Ovary (tissue), 9 donors: ENCODE data around the gene ATP6V1G1. TPM values are rescaled to one million over a fixed set of nuclear protein-coding genes. Genes with fewer than 3 reads are reported as not detected.

Experiments used
- DNase-seq, 5 donors: peaks; one replicate each; pipeline ENCODE4 v3.0.0-alpha.2; 2019 to 2020
- H3K27ac ChIP-seq, 2 donors: fragments of 200-600 bp; one replicate each; pipeline versions ENCODE4 v1.5.1 to v1.8.0; 2019 to 2022
- H3K27me3 ChIP-seq: fragments of 200-600 bp; one replicate; pipeline ENCODE4 v1.8.0; 2022
- H3K36me3 ChIP-seq: fragments of 200-600 bp; sonication (generic); one replicate; pipeline ENCODE4 v1.5.1; 2019
- H3K4me1 ChIP-seq: one replicate; pipeline ENCODE4 v1.8.1; 2013; ENCODE audit warnings: mild to moderate bottlenecking, moderate library complexity; ENCODE audit not compliant: insufficient read depth
- H3K4me3 ChIP-seq: fragments of 200-600 bp; sonication (generic); one replicate; pipeline ENCODE4 v1.5.1; 2017
- H3K9me3 ChIP-seq, 2 donors: fragments of 200-600 bp in 1 of 2; sonication (generic) in 1 of 2; one replicate each; pipeline versions ENCODE4 v1.5.1 to v1.8.1; 2013 to 2019; ENCODE audit warnings: mild to moderate bottlenecking in 1 of 2, moderate library complexity in 1 of 2
- CTCF ChIP-seq, 3 donors: fragments of 450-650 bp in 2 of 3; fragments of 200-600 bp in 1 of 3; IDR thresholded peaks; one replicate each; pipeline versions ENCODE4 v1.5.1 to v1.8.0; 2016 to 2022; ENCODE audit warnings: antibody characterized with exemption in 3 of 3, mild to moderate bottlenecking in 1 of 3
- EP300 ChIP-seq: sonication (generic); formaldehyde crosslinking; IDR thresholded peaks from one replicate; pipeline ENCODE4 v1.6.1; 2017; ENCODE audit warnings: antibody characterized with exemption
- POLR2A ChIP-seq: fragments of 450-650 bp; IDR thresholded peaks from one replicate; pipeline ENCODE4 v1.6.1; 2017; ENCODE audit warnings: antibody characterized with exemption, mild to moderate bottlenecking, moderate library complexity
- WGBS, 3 donors: extraction: QIAGEN DNeasy Blood & Tissue Kit in 1 of 3; methylation state at CpG; one replicate each; pipeline versions ENCODE4 v1.1.5 to v1.1.7; 2013 to 2017; 5-methylcytosine and 5-hydroxymethylcytosine counted together
- intact Hi-C, 4 donors: fragments of 100-400 bp; cut with DNase I; formaldehyde crosslinking; loops; one replicate each; pipeline versions ENCODE4 v1.11.0 to v1.15.1; 2022 to 2023
- polyA plus RNA-seq, 2 donors: library from polyadenylated mRNA; stranded (reverse); fragments of 200-250 nt in 1 of 2; fragments of 350-450 nt in 1 of 2; fragmentation: Illumina TruSeq in 1 of 2; extraction: RNeasy Lipid Tissue Mini Kit (QIAGEN cat#74804) in 1 of 2; gene quantifications; one replicate each; pipeline ENCODE4 v1.2.3, GENCODE V29; 2013 to 2014
- total RNA-seq, 7 donors: library from RNA; depleted of rRNA in 2 of 7; stranded (reverse); fragments of >200 nt in 2 of 7; fragmentation: NEBNext Ultra II Directional in 3 of 7; extraction: Animal tissue kit (Norgen Biotek cat#: 25700) in 3 of 7; gene quantifications; one replicate each; pipeline versions ENCODE4 v1.1.0 to v1.2.4, GENCODE V29; 2016 to 2023
- donor health status: DM: no; HTN: no; CAD: no; lungs with moderate emphysema.
- donor health status: DM: no; HTN: no; CAD: no.
- donor health status: Bipolar disorder and iron deficiency.
- donor health status: DM: yes; HTN: yes; CAD: no.
- donor health status: DM: no; HTN: no; CAD: no.
- donor health status: DM: yes; HTN: yes; CAD: no.

ATP6V1G1 gene
- total and polyA plus RNA-seq, 9 donors, result 93.5 to 211 (median 113) TPM

DNA sequence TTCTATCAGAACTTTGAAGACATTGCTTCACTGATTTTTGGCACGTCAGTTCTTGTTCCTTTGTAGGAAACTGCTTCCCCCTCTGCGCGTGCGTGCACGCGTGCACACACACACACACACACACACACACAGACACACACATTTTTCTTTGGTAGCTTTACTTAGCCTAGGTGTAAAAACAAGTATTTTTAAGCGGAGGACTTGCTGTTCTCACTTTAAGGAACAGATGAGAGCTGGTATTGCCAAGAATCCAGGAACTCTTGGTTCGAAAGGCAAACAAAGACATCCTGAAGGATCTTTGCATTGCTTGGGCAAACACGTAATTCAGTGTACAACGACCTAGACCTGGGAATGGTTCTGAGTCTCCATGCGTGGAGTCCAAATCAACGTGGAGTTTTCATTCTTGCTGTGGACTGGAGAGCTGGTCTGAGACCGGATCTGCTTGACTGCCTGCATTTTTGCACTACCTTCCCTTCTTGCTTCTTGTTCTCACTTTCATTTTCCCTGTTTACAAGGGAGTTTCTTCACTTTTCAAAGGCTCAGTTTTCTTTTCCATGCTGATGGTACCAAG lies 31.7 kb downstream of the ATP6V1G1 start:
- Histone ChIP-seq H3K9me3 (no peaks in the 10 kb centered on the region), H3K27ac (peak overlapping the region in 1 of 2 donors; percentile 40), H3K27me3 (no peaks in the 10 kb centered on the region), H3K4me3 (no peak overlapping the region), H3K36me3 (no peaks in the 10 kb centered on the region), H3K4me1 (peaks cover 5% of the 10 kb centered on the region)
- 25 to 37% (median 29%) methylated on average over 13 of the region's 13 CpGs for WGBS, 3 donors
- TF ChIP-seq EP300 (no peak), POLR2A (no peak), CTCF (IDR thresholded peaks at IDR 0.05) (no peak)
- DNase-seq, result peak; percentile 38 to 69 (median 54)
- intact Hi-C loops, result no loop called here

DNA sequence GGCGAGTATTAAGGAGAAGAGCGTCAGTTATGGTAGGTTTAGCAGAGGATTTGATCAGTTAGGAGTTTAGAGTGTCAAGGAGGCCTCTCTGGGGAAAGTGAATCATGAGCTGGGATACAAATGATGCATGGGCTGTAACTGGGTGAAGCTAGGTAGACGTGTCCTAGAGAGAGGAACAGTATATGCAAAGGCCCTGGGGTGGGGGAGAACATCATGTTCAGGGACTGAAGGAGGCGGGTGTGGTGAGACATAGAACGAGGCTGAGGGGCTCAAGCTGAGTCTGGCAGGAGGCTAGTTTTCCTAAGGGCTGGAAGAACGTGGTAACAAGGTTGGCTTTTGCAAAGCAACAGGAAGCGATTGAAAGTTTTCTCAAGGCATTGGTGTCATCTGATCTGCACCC lies 34.0 kb downstream of the ATP6V1G1 start:
- Histone ChIP-seq H3K36me3 (no peaks in the 10 kb centered on the region), H3K27me3 (no peaks in the 10 kb centered on the region), H3K27ac (peak overlapping the region in 1 of 2 donors; percentile 27), H3K4me3 (no peak overlapping the region), H3K9me3 (no peaks in the 10 kb centered on the region), H3K4me1 (peaks cover 5% of the 10 kb centered on the region)
- TF ChIP-seq POLR2A, result no peak
- DNase-seq, result no peak
- intact Hi-C loops, result no loop called here
- 71 to 76% (median 72%) methylated on average over 7 of the region's 7 CpGs for whole genome bisulfite sequencing, 3 donors

DNA sequence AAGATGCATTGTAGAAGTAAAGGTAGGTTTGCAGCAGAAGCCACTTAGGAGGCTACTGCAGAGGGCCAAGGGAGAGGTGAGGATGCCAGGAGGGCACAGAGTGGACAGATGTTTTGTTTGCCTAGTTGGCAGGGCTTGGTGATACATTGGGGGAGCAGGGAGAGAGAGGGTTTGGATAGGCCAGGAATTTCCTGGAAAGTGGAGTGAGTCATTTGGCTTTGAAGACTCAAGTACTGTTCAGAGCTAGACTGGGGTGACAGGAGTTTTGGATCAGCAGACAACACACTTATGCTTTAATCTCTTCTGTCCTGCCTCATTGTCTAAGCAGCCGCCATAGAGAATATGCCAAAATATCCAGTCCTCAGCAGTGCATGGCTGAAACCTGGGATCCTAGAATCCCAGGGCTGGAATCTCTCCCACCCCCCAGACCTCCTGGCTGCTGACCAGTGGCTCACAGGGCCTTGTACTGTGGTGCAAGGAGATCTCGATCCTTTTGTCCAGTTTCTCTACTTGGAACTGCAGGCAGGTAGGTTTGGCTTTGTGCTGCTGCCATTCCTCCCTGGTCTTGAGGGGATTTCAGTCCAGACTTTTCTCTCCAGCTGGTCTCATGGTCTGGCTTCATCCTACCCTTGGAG lies 34.5 kb downstream of the ATP6V1G1 start:
- H3K4me1 ChIP-seq, result peaks cover 5% of the 10 kb centered on the region
- WGBS, 3 donors, result 9 to 18% (median 14%) methylated on average over 2 of the region's 2 CpGs
- H3K9me3 ChIP-seq, result no peaks in the 10 kb centered on the region
- intact Hi-C loops, result no loop called here
- H3K36me3 ChIP-seq, result no peaks in the 10 kb centered on the region
- peak overlapping the region in 1 of 2 donors; percentile 41 for H3K27ac ChIP-seq
- no peaks in the 10 kb centered on the region for H3K27me3 ChIP-seq
- TF ChIP-seq CTCF (IDR thresholded peaks at IDR 0.05), result no peak
- no peak for TF ChIP-seq POLR2A
- no peak for TF ChIP-seq EP300
- peak; percentile 29 to 62 (median 47) for DNase-seq
- H3K4me3 ChIP-seq, result no peak overlapping the region

- no peaks in the 10 kb centered on the region for H3K27me3 ChIP-seq
- no peak overlapping the region for H3K27ac ChIP-seq
- no peak for DNase-seq
- H3K9me3 ChIP-seq, result no peaks in the 10 kb centered on the region
- no peak overlapping the region for H3K4me3 ChIP-seq
- intact Hi-C loops, result no loop called here
- 91 to 95% (median 91%) methylated on average over 2 of the region's 2 CpGs for WGBS, 3 donors
- H3K4me1 ChIP-seq, result peaks cover 4% of the 10 kb centered on the region
- no peaks in the 10 kb centered on the region for H3K36me3 ChIP-seq
- TF ChIP-seq POLR2A (no peak), CTCF (IDR thresholded peaks at IDR 0.05) (no peak), EP300 (no peak)
Observed at GRCh38 chr9:114624677-114625076, 37.1 kb downstream of the ATP6V1G1 start.

GRCh38 chr9:114626415-114627020 lies 38.9 kb downstream of the ATP6V1G1 start:
- TF ChIP-seq CTCF (IDR thresholded peaks at IDR 0.05), result no peak
- no peak for TF ChIP-seq POLR2A
- TF ChIP-seq EP300, result no peak
- H3K36me3 ChIP-seq, result no peaks in the 10 kb centered on the region
- WGBS, 3 donors, result 74 to 77% (median 74%) methylated on average over 4 of the region's 4 CpGs
- no peak overlapping the region for H3K4me3 ChIP-seq
- H3K4me1 ChIP-seq, result peaks cover 4% of the 10 kb centered on the region
- no peaks in the 10 kb centered on the region for H3K9me3 ChIP-seq
- no peak overlapping the region for H3K27ac ChIP-seq
- intact Hi-C loops, result no loop called here
- H3K27me3 ChIP-seq, result no peaks in the 10 kb centered on the region
- no peak for DNase-seq
